Measurements from ENCODE around the gene LILRB4. TPM values are rescaled to one million over a fixed set of nuclear protein-coding genes. Genes with fewer than 3 reads are reported as not detected.
"Not testable (repeated sequence)": the region's sequence is repeated elsewhere in the genome, so short reads cannot be mapped to it uniquely, and the experiment has no call there.

Gene LILRB4
- total and polyA plus RNA-seq, 4 donors = 1.9 to 5.0 (median 3.4) TPM

GRCh38 chr19:54624234-54624633 is 38.6 kb upstream of the LILRB4 start:
- WGBS = 72% methylated on average over 10 of the region's 10 CpGs
- DNase-seq (ENCODE audit: low spot score); H3K9me3 ChIP-seq (ENCODE audit: control insufficient read depth in 4 of 4, low read length in 3 of 4); H3K4me1 ChIP-seq (ENCODE audit: control insufficient read depth in 4 of 4, insufficient read depth in 4 of 4, low read length in 3 of 4); H3K9ac ChIP-seq (ENCODE audit: low read depth in 1 of 2, low read length in 2 of 2); H3K36me3 ChIP-seq (ENCODE audit: control insufficient read depth in 4 of 4, insufficient read depth in 3 of 4, low read depth in 1 of 4, low read length in 3 of 4); H3K27ac ChIP-seq (ENCODE audit: low read depth in 1 of 2, low read length in 2 of 2); H3K27me3 ChIP-seq (ENCODE audit: control insufficient read depth in 4 of 4, insufficient read depth in 4 of 4, low read length in 3 of 4); H3K4me3 ChIP-seq (ENCODE audit: low read depth in 1 of 3, low read length in 3 of 3): not testable (repeated sequence)

GRCh38 chr19:54624934-54625730 is 37.7 kb upstream of the LILRB4 start:
- H3K36me3 ChIP-seq (ENCODE audit: control insufficient read depth in 4 of 4, insufficient read depth in 3 of 4, low read depth in 1 of 4, low read length in 3 of 4); H3K27ac ChIP-seq (ENCODE audit: low read depth in 1 of 2, low read length in 2 of 2); DNase-seq (ENCODE audit: low spot score); H3K9ac ChIP-seq (ENCODE audit: low read depth in 1 of 2, low read length in 2 of 2); H3K4me3 ChIP-seq (ENCODE audit: low read depth in 1 of 3, low read length in 3 of 3); H3K9me3 ChIP-seq (ENCODE audit: control insufficient read depth in 4 of 4, low read length in 3 of 4); H3K4me1 ChIP-seq (ENCODE audit: control insufficient read depth in 4 of 4, insufficient read depth in 4 of 4, low read length in 3 of 4); H3K27me3 ChIP-seq (ENCODE audit: control insufficient read depth in 4 of 4, insufficient read depth in 4 of 4, low read length in 3 of 4): not testable (repeated sequence)
- 67% methylated on average over 14 of the region's 15 CpGs for WGBS

DNA sequence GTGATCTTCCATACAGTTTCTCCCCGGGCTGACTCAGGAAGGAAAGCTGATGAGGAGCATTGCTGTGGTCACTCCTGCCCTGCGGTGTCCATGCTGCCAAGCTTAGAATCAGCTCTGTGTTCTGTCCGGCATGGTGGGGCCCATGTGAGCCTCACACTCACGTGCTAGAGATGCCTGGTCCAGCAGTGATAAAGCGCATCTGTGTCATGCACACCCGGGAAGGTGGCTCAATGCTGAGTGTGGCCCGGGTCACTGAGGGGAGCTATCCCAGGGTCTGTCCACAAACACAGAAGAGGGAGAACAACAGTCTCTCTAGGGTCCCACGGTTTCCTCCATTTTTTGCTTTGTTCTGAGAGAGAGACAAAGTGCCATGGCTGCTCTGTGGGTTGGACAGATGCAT is 36.0 kb upstream of the LILRB4 start:
- Histone ChIP-seq H3K4me3 (ENCODE audit: low read depth in 1 of 3, low read length in 3 of 3) (no peak overlapping the region), H3K9ac (ENCODE audit: low read depth in 1 of 2, low read length in 2 of 2) (no peak overlapping the region), H3K27me3 (ENCODE audit: control insufficient read depth in 4 of 4, insufficient read depth in 4 of 4, low read length in 3 of 4) (peaks cover 0 to 2% (median under 1%) of the 10 kb centered on the region in 4 donors), H3K36me3 (ENCODE audit: control insufficient read depth in 4 of 4, insufficient read depth in 3 of 4, low read depth in 1 of 4, low read length in 3 of 4) (no peaks in the 10 kb centered on the region), H3K9me3 (ENCODE audit: control insufficient read depth in 4 of 4, low read length in 3 of 4) (peaks cover 0 to 4% (median 1%) of the 10 kb centered on the region in 4 donors), H3K4me1 (ENCODE audit: control insufficient read depth in 4 of 4, insufficient read depth in 4 of 4, low read length in 3 of 4) (no peaks in the 10 kb centered on the region), H3K27ac (ENCODE audit: low read depth in 1 of 2, low read length in 2 of 2) (no peak overlapping the region)
- WGBS = 74% methylated on average over 8 of the region's 8 CpGs
- no peak for DNase-seq (ENCODE audit: low spot score)
- TF ChIP-seq HNF4A (conservative IDR thresholded peaks at IDR 0.05) (no peak), FOXA2 (IDR thresholded peaks at IDR 0.05) (no peak), RAD21 (IDR thresholded peaks at IDR 0.05) (no peak), TAF1 (conservative IDR thresholded peaks at IDR 0.05) (no peak), NR2F2 (IDR thresholded peaks at IDR 0.05) (no peak), RXRA (IDR thresholded peaks at IDR 0.05) (no peak), FOXA1 (IDR thresholded peaks at IDR 0.05) (no peak), SP1 (IDR thresholded peaks at IDR 0.05) (no peak), GABPA (IDR thresholded peaks at IDR 0.05 in 1 of 2, conservative IDR thresholded peaks at IDR 0.05 in 1 of 2) (no peak)
- TF ChIP-seq, protein P1, sequence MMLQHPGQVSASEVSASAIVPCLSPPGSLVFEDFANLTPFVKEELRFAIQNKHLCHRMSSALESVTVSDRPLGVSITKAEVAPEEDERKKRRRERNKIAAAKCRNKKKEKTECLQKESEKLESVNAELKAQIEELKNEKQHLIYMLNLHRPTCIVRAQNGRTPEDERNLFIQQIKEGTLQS (IDR thresholded peaks at IDR 0.05) = no peak

- not testable (repeated sequence) for H3K4me1 ChIP-seq (ENCODE audit: control insufficient read depth in 4 of 4, insufficient read depth in 4 of 4, low read length in 3 of 4); H3K27ac ChIP-seq (ENCODE audit: low read depth in 1 of 2, low read length in 2 of 2); DNase-seq (ENCODE audit: low spot score); H3K27me3 ChIP-seq (ENCODE audit: control insufficient read depth in 4 of 4, insufficient read depth in 4 of 4, low read length in 3 of 4); H3K4me3 ChIP-seq (ENCODE audit: low read depth in 1 of 3, low read length in 3 of 3); H3K36me3 ChIP-seq (ENCODE audit: control insufficient read depth in 4 of 4, insufficient read depth in 3 of 4, low read depth in 1 of 4, low read length in 3 of 4); H3K9ac ChIP-seq (ENCODE audit: low read depth in 1 of 2, low read length in 2 of 2); H3K9me3 ChIP-seq (ENCODE audit: control insufficient read depth in 4 of 4, low read length in 3 of 4)
- WGBS = 46% methylated on average over 4 of the region's 4 CpGs
Measured at GRCh38 chr19:54627912-54628311, 34.9 kb upstream of the LILRB4 start.

- H3K4me1 ChIP-seq (ENCODE audit: control insufficient read depth in 4 of 4, insufficient read depth in 4 of 4, low read length in 3 of 4); H3K27me3 ChIP-seq (ENCODE audit: control insufficient read depth in 4 of 4, insufficient read depth in 4 of 4, low read length in 3 of 4); DNase-seq (ENCODE audit: low spot score); H3K9ac ChIP-seq (ENCODE audit: low read depth in 1 of 2, low read length in 2 of 2); H3K4me3 ChIP-seq (ENCODE audit: low read depth in 1 of 3, low read length in 3 of 3); H3K27ac ChIP-seq (ENCODE audit: low read depth in 1 of 2, low read length in 2 of 2); H3K9me3 ChIP-seq (ENCODE audit: control insufficient read depth in 4 of 4, low read length in 3 of 4); H3K36me3 ChIP-seq (ENCODE audit: control insufficient read depth in 4 of 4, insufficient read depth in 3 of 4, low read depth in 1 of 4, low read length in 3 of 4): not testable (repeated sequence)
- 56% methylated on average over 9 of the region's 9 CpGs for WGBS
Measured at GRCh38 chr19:54630262-54630661, 32.5 kb upstream of the LILRB4 start, which contains the start of gene LILRB1. LILRB1 (plus strand) TSS chr19:54630484; CDS start chr19:54631074, 590 bp downstream.
